Dedifferentiated amniotic fluid mesenchymal stem cell (primary cell): ENCODE results near the gene GARS1.
"Not testable (repeated sequence)": the region's sequence is repeated elsewhere in the genome, so short reads cannot be mapped to it uniquely, and the experiment has no call there.

Experiments used
- DNase-seq: peaks from one replicate; pipeline ENCODE4 v3.0.0-alpha.2; 2016; ENCODE audit errors: extremely low spot score

The GARS1 gene

DNA sequence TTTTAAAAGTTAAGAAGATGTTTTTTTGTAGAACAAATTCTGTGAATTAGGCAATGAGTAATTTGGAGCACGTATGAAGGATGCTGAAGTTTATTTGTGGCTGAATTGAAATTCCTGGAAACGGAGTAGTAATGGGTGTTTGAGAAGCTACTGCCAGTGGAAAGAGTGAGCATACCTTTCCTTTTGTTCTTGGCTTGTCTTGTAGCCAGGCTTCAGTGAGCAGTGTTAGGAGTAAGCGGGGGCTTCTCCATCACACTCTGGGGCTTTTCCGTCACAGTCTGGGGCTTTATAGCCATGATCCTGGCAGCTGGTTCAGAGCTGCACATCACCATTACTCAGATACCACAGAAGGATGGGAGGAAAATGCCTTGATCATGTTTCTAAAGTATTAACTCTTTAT, 32.3 kb downstream of the GARS1 start:
- DNase-seq = no peak

DNA sequence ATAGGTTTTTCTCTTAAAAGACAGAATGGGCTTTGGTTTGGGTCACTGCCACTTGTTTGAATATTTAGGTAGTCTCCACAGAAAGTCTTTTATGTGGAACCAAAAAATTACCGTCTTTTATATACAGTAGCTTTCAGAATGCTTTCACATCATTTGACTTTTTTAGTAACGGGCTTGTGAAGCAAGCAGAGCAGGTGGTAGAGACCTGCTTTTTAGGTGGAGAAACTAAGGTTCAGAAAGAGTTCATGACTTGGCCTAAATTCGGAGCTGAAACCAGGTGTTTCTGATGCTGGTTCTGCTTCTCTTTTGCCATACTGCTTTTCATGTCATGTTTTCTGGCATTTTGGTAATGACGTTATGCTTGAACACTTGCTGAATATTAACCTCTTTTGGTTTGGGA, 36.3 kb downstream of the GARS1 start:
- no peak for DNase-seq

DNA sequence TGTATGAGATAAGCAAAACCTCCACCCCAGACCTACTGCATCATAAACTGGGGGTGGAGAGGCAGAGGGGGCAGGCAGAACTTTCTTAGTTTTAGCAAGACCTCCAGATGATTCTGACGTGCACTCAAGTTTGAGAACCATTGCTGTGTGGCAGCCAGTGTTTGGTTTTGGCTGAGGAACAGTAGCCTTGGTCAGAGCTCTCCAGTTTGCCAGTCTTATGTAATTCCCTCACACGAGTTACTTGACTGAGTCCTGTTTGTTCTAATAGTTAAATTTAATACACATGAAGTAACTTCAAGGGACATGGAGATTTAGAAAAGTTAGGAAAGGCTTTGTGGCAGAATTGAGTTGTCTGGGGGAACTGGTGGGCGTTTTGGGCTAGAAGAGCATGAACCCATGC, 38.5 kb downstream of the GARS1 start:
- DNase-seq = no peak

DNA sequence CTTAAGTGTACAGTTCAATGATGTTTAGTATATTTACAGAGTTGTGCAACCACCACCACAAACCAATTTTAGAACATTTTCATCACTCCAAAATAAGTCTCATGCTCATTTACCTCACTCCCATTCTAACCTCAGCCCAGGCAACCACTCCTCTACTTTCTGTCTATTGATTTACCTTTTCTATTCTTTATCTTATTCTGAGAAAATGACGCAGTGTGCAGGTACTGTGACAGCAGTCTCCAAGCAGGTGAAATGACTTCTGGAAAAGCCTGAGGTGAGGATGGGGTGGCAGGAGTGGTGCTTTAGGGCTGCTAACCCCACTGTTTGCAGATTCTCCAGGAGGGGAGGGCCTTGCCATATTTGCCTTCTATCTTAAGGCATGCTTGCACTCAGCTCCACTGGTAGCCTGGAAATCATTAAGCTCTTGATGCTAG, 39.5 kb downstream of the GARS1 start:
- DNase-seq = no peak

DNA sequence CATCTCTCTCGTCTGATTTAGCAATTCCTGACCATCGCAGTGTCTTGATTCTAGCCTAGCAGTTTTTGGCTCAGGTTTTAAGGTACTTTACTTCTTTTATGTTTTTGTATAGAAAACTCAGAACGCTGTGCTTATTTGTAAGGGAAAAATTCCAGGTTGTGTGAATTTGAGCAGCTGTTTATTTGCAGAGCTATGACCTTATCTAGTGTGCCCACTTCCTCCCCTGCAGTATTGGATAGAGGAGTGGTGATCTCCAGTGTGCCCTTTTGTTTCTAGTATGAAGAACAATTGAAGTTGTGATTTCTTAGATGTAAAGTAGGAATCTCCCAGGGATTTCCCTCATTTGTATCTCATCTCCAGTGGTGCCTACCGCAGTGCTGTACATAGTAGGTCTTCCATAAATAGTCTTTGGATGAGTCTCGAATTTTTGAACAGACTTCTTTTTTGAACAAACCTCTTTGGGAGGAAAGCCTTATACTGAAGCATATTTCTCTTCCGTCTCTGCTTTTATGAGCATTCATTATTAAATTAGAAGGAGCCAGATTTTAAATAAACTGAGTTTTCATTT, 40.0 kb downstream of the GARS1 start:
- no peak for DNase-seq

DNA sequence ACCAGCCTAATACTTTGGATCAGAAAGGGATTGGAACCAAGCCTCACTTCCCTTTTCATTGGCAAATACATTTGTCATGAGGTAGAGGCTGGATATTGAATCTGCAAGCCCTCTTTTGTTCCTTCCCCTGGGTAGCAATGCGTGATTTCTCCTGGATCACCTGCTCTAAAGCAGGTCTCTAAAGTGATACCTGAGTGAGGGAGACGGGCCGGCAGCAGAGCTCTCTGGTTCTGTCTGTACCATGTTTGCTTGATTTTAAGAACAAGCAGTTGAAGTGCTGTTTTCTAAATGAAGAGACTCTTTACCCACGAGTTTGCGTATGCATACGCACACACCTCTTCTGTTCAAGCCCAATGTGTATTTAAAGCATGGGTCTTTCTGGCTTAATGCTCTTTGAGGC, 41.1 kb downstream of the GARS1 start:
- DNase-seq = no peak

DNA sequence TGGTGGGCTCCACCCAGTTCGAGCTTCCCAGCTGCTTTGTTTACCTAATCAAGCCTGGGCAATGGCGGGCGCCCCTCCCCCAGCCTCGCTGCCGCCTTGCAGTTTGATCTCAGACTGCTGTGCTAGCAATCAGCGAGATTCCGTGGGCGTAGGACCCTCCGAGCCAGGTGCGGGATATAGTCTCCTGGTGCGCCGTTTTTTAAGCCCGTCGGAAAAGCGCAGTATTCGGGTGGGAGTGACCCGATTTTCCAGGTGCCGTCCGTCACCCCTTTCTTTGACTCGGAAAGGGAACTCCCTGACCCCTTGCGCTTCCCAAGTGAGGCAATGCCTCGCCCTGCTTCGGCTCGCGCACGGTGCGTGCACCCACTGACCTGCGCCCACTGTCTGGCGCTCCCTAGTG, 47.6 kb downstream of the GARS1 start:
- DNase-seq = not testable (repeated sequence)

DNA sequence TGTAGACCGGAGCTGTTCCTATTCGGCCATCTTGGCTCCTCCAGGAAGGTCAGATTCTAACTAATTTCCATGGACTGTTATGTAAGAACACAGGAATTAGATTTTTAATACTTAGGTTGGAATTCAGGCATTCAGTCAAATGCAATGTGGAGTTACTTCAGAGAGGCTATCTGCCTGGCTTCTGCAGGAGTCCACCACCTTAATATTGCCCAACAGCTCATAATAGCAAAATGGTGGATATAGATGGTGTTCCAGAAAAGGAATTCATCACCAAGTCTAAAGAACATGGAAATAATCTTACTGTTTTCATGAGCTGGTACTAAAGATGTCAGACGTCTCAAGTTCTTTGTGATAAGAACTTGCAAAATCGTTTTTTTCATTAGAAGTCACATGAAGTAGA, 48.1 kb downstream of the GARS1 start:
- no peak for DNase-seq

DNA sequence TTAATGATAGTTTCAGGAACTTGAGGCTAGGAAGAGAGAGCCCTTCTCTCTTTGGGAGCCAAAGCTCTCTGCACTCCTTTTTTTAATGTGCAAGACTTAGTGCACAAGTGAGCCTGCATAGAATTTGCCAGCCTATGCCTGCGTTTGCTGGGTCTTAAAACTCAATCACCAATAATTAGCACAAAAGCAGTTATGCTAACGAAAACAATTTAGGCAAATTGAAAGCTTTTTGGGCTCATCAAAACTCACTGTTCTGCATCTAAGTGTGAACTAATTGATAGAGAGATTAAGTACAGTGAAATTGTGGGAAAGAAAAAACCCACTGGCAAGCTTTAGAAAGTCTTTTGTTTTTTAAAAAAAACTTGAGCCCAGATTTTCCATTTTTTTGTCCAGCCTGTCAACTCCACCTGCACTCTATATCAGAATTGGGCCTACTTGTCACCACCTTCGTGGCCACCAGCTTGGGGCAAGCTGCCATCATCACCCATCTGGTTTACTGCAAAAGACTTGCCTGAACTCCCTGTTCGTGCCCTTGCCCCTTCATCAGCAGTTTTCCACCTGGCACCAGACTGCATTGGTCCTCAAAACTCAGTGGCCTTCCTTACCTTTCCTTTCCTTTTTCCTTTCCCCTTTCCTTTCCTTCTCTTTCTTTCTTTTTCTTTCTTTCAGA, 49.7 kb downstream of the GARS1 start:
- DNase-seq = no peak

DNA sequence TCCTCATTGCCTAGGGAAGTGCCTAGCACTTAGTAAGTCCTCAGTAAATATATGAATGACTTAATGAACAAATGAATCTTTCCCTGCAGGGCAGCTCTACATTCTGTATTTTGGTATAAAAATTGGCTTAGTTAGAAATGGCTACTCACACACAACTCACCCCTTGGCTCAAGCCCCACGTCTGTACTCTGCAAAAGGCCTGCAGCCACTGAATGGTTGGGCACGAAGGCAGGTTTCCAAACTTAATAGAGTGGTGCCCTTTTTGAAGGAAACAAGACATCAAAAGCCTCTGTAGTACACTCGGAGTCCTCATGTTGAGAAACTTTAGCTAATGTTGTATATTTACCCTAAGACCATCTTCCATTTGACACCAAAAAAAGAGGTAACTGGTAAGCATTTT, 51.0 kb downstream of the GARS1 start:
- DNase-seq = no peak

DNA sequence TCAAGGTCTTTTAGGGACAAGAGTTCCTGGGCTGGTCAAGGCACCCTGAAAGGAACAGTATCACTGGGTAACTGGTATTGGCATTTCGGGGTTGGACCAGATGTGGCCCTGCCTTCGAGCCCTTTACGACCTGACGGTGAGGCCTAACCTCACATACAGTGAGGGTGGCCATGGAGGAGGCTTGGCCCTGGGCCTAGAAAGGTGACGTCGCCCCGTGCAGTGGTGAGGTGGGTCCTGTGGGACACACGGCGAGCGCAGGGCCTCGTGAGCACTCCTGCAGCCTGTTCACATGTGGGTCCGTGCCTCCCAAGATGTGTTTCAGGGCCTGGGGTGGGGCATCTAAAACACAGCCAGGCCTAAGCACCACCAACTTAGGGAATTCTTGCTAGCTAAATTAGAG, 51.5 kb downstream of the GARS1 start:
- no peak for DNase-seq

DNA sequence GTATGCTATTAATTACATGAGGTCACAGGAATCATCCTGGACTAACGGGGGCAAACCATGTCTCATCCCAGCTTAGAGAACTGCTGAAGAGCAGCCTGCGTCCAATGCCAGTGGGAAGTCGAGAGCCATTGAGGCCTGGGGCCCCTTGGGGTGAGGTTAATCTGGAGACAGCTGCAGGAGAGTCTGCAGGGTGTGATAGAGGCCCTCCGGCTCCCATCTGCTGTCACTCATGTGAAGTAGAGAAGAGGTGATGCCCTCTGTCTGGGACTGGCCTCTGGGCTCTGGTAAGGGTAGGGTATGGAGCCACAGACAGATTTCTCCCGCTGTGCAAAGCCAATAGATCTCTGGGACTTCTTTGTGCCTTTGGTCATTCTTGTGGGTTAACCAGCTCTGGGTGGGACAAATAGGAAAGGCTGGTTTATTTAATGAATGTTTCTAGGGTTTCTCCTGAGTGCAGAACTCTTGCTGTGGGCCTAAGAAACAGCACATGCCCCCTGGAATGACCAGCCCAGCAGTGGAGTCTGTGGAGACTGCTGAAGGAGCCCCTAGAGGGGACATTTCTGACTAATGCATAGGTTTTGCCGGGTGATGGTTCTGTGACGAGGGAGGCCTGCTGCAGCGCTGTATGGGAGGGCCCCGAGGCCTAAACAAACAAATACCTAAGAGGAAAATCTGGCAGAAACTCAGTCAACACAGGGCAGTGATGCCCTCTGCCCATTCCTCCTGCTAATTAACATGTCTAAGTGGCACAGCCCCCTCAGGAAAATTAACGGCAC, 53.1 kb downstream of the GARS1 start:
- no peak for DNase-seq

DNA sequence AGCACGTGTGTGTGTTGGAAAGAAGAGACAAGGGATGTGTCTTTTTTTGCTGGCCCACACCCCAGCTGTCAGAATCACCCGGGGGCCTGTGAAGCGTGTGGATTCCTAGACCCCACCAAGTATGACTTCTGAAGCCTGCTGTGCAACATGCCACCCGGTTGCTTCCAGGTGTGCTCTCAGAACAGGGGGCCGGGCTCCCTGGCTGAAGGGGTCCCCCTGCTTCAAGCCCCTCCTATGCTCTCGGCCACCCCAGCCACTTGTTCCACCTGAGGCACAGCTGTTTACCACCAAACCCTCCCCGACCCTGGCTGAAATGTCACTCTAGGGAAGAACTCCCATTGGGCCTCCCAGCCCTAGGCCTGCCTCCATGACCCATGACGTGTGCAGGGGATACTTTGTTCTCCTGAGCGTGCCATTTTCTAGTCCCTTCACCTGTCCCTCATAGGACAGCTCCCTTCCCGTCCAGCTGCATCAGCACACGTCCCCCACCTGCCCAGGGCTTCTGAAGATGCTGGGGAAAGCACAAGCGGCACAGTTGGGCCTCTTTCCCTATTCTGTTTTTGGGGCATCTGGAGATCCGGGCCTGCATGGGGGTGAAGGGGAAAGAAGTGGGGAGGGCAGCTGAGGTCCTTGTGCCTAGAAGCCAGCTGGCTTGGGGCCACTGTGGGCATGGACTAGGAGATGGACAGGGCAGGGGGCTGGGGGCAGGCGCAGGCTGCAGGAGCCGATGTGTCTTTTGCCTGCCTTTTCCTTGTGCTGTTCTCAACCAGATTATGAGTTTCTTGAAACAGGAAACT, 54.3 kb downstream of the GARS1 start:
- DNase-seq = no peak

DNA sequence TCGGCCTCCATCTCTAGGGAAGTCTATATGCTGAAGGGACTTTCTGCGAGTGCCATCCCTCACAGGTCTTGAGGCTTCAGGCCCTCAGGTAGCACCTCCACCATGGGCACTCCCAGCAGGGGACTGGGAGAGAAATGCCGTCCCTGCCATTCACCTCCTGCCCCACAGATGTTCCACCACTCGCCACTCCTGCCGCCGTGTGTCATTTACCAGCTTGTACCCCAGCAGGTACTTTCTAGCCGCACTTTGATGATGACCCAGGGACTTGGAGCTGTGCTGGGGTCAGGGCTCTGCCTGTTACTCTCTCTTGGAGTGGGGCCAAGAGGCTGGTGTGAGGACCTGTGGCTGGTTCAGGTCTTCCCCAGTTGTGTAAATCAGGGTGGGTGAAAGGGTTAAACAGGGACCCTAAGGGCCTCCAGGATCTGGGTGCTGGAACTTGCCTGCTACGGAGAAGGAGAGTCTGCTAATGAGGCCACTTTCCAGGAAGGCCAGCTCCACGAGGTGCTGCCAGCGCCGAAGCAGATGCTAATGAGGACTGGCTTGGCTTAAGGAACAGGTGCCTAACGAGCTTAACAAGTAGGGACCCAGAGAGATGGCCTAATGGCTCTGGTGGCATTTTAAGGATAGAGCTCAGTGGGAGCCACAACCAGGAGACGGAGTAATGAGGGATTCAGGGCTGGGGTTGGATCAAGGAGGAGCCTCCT, 55.2 kb downstream of the GARS1 start:
- no peak for DNase-seq

DNA sequence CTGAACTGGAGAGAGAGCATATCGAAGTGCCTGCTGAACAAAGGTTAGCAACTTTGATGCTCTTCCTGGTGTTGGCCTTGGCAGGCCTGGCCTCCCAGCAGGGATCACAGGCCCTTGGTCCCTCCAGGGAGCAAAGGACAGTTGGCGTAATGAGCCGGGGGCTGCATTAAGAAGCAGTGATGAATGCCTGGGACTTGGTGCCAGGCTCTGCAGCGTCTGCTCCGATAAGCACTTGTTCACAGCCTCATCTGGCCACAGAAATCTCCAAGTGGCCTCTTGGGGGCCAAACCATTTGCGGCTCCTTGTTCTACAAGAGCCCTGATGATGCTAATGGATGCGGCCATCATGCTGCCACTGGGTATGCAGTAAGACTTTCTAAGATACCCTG, 55.7 kb downstream of the GARS1 start:
- no peak for DNase-seq

DNA sequence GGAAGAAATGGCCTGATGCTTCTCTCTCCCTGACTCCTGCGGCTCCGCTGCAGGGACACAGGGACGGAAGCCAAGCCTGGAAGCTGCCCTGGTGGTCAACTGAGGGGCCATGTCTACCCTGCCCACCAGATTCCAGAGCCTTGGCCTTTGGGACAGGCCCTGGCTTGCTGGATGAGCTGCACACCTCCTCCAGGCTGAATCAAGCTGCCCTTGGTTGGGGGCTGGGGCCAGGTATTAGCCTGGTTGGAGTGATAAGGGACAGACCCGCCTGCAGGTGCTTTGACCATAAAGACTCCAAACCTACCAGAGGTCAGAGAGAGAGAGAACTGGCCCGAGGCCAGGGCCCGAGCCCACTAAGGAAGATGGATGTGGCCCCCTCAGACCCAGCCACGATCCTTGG, 57.5 kb downstream of the GARS1 start:
- no peak for DNase-seq

DNA sequence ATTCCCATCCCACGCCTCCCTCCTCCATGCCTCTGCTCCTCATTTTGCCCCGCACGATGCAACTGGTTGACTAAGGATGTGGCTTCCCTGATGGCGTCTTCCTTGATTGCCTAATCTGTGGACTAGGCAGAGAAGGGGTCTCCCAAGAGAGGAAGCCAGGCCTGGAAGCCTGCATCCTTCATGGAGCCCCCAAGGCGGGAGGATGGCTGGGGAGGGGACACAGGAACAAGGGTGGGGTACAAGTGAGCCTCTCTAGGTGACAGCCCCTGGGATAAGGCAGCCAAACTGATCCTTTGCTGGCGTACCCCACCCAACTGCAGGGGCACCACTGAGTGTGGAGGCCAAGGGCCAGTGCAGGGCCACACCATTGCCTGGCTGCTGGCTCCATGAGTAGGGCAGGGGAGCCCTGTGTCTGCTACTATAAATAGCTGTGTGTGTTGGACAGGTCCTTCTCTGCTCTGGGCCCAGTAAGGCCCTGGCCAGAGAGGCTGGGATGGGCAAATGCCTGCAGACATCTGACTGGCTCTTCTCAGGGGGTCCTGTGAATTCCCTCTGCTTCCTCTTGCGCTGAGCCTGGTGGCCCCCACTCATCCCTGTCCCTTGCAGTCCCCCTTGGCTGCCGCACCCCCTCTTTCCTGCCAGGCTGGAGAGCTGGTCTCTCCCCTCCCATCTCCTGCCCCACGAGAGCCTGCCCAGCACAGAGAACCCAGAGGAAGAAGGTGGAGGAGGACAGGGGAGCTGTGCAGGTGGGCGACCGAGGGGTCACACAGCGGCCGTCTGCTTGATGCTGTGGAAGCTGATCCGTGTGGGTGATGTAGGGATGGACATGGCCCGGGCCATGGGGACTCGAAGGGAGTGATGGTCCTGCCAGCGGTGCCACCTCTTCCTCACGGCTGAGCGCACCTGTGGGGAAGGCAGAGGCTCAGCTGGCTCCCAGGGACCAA, 58.3 kb downstream of the GARS1 start:
- DNase-seq = no peak

DNA sequence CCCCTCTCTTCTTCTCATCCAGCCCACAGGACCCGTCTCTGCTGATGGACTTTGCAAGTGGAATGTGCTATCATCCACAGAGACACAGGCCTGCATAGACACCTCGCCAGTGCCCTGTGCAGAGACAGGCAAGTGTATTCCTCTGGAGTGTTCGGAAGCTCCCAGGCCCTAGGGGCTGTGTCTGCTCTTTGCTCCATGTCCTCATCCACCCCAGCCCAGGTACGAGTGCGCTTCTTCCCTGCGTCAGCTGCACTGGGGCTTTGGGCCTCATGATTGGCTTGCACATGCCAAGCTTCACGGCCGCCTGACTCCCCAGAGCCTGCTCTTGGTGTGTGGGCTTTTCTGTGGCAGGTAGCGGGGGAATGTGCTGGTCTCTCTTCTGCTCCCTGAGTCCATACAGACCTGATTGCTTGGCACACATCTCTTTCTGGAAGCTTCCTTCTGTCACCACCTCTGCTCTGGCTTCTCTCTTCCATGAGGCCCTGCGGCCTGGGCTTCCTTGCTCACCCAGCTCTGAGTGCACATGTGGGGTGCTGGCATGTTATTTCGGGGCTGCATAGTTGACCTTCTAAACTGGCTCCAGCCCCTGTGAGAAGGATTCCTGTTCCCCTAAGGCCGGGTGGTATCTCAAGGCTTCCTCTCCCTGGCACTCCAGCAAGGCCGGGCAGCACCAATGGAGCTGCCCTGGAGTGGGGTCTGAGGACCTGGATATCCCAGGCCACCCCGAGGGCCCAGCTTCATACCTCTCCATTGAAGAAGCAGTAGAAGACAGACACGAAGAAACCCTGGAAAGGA, 59.8 kb downstream of the GARS1 start:
- DNase-seq = no peak

DNA sequence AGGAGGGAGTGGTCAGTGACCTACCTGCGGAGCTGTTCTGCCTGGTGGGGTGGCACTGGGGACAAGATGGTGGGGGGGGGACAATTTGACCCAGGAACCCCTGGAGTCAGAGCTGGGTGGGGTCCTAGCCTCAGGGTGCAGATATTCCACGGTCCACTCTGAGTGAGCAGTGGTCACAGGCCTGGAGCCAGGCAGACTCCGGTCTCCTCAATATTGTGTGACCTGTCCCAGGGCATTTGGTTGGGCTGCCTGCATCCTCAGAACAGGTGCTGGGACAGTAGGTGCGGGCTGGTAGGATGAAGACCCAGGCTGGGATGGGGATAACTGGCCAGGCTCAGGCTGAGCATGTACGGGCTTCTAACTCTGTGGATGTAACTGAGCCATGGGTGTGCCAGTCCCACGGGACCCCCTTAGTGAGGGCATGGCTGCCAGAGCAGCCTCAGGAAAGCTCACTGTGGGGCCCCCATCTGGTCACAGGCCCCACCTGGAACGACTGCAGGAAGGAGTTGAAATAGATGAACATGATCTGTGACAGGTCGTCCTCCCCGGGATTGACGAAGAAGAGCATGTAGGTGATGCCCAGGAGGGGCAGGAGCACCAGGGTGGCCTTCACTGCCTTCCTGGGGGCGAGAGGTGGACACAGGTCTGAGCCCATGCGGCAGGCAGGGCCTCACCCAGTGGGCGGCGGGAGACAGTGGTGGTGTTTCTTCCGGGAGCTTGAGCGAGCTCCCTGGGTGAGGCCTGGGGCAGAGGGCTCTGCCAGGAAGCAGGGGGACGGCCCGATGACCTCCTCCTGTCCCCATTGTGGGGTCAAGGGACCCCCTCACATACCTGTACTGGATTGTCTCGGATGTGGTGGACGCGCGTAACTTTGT, 60.7 kb downstream of the GARS1 start:
- no peak for DNase-seq
